HepG2 (cell line): Measurements from ENCODE around the gene ME2.

Experiments
- DNMT1 ChIP-seq: sonication (generic); formaldehyde crosslinking; IDR thresholded peaks from 2 replicates; pipeline ENCODE4 v1.5.1; 2020; ENCODE audit warnings: mild to moderate bottlenecking, missing genetic modification reagents
- EHMT2 ChIP-seq: fragments of 200-600 bp; sonication (generic); IDR thresholded peaks from 2 replicates; pipeline ENCODE4 v1.7.0; 2017; ENCODE audit warnings: antibody characterized with exemption, low read depth, low read length, borderline replicate concordance
- EP300 ChIP-seq, 3 experiments: sonication (generic) in 1 of 3; formaldehyde crosslinking in 1 of 3; IDR thresholded peaks; 2 replicates each; pipeline versions ENCODE4 v1.5.1 to v1.6.1; 2011 to 2020; ENCODE audit warnings: low read depth in 2 of 3, low read length in 2 of 3, borderline replicate concordance in 1 of 3, improper control_type of control experiment in 1 of 3, mild to moderate bottlenecking in 1 of 3, missing genetic modification reagents in 1 of 3, moderate library complexity in 1 of 3
- EZH2 ChIP-seq: conservative IDR thresholded peaks from 2 replicates; pipeline ENCODE4 v1.6.1; 2012; ENCODE audit warnings: mild to moderate bottlenecking, low read depth, low read length, moderate library complexity
- FOXJ3 ChIP-seq: sonication (generic); formaldehyde crosslinking; IDR thresholded peaks from 2 replicates; pipeline ENCODE4 v1.4.0; 2020; ENCODE audit warnings: missing genetic modification reagents, mild to moderate bottlenecking, borderline replicate concordance
- HIVEP1 ChIP-seq: sonication (generic); formaldehyde crosslinking; IDR thresholded peaks from 2 replicates; pipeline ENCODE4 v1.4.0; 2020; ENCODE audit warnings: mild to moderate bottlenecking, missing genetic modification reagents
- MEF2D ChIP-seq: sonication (generic); formaldehyde crosslinking; IDR thresholded peaks from 2 replicates; pipeline ENCODE4 v1.5.1; 2020; ENCODE audit warnings: mild to moderate bottlenecking, missing genetic modification reagents
- MXD4 ChIP-seq: IDR thresholded peaks from 2 replicates; pipeline ENCODE4 v1.6.1; 2016; ENCODE audit warnings: mild to moderate bottlenecking, missing biosample characterization, missing genetic modification reagents
- NONO ChIP-seq, 2 experiments: fragments of 450-650 bp in 1 of 2; sonication (generic) in 1 of 2; formaldehyde crosslinking in 1 of 2; IDR thresholded peaks in 1 of 2; conservative IDR thresholded peaks in 1 of 2; 2 replicates each; pipeline versions ENCODE4 v1.6.1 to v1.8.0; 2017 to 2022; ENCODE audit warnings: mild to moderate bottlenecking in 1 of 2, missing genetic modification reagents in 1 of 2, moderate library complexity in 1 of 2
- ZNF232 ChIP-seq: sonication (generic); formaldehyde crosslinking; IDR thresholded peaks from 2 replicates; pipeline ENCODE4 v1.4.0; 2020; ENCODE audit warnings: missing genetic modification reagents, borderline replicate concordance

GRCh38 chr18:50906843-50907242, 27.9 kb downstream of the ME2 start:
- TF ChIP-seq EHMT2 (no peak), EZH2 (no peak), MEF2D (no peak), MXD4 (no peak), DNMT1 (CRISPR knock-in tag) (no peak), NONO (IDR thresholded peaks at IDR 0.05) (no peak), NONO (CRISPR knock-in tag; conservative IDR thresholded peaks at IDR 0.05) (no peak), HIVEP1 (CRISPR knock-in tag) (no peak), FOXJ3 (CRISPR knock-in tag) (no peak), EP300 (IDR thresholded peaks at IDR 0.05; ENCODE audit: low read depth in 2 of 2, low read length in 2 of 2) (no peak), EP300 (CRISPR knock-in tag; IDR thresholded peaks at IDR 0.05; ENCODE audit: borderline replicate concordance) (no peak), ZNF232 (CRISPR knock-in tag) (no peak)
